CD4-positive, alpha-beta T cell treated with Interleukin-4 for 4 hours (primary cell): ENCODE results near the gene ABCC12.

ENCODE experiments used
- DNase-seq: peaks from one replicate; pipeline ENCODE4 v3.0.0-alpha.2; 2020

ABCC12 gene

DNA sequence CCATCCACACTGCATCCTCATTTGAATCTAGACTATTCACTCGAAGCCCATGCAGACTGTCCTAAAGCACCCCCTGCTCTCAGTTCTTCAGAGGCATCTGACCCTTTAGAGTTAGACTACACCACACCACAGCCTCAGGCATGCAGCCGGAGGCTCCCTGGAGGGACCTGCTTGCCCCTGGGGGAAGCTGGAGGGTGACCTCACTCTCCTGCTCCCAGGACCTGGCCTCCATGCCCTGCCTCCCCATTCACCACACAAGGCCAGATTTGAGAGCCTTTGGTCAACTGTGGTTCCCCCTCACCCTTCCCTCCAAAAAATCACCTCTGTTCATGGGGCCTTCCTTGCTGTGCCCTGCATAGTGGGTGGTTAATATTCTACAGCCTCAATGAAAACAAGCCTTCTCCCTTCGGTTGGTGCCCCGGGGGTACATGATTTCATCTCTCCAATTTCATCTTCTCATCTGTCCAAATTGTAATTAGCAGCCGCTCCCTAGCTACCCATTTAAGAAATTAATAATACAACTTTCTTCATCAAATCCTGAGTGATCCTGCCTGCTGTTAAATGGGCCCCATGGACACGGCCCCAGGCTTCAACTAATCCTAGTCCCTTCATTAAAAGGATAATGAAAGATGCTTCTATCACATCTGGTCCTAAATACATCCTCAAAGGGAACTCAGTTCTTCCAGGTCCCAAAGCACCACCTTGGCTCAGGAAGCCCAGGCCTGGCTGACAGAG is 24.4 kb downstream of the ABCC12 start:
- no peak for DNase-seq

DNA sequence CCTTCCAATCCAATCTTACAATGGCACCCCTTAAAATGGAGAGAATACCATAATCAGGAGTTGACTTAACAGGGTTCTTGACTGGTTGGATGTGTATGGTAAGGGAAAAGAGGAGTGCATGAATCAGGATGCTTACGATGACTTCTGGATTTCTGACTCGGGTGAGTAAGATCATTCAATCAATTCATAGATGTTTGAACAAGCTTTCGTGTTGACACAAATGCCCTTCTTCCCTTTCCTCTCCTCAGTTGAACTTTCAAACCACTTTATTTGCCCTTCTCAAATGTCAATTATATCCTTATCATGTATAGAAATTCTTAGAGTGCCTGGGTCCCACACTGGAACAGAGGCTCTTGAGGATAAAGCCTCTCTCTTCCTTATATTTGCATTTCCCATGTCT is 25.9 kb downstream of the ABCC12 start:
- DNase-seq: no peak

DNA sequence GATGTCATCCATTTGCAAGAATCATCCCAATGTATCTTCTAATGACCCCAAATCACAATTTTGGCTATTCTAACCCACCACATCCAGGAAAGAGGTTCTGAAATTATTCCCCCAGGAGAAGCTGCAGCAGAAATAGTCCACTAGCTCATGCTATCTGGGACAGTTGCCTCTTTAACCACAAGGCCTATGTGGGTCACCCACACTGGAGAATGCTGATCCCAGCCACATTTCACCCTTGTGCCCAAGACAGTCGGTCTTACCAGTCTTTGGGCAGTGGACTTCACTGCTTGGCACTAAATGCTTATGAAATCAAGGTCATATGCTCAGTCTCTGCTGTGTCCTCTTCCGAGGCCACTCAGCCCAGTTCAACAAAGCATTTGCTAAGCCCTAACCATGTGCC is 27.0 kb downstream of the ABCC12 start:
- DNase-seq: no peak

DNA sequence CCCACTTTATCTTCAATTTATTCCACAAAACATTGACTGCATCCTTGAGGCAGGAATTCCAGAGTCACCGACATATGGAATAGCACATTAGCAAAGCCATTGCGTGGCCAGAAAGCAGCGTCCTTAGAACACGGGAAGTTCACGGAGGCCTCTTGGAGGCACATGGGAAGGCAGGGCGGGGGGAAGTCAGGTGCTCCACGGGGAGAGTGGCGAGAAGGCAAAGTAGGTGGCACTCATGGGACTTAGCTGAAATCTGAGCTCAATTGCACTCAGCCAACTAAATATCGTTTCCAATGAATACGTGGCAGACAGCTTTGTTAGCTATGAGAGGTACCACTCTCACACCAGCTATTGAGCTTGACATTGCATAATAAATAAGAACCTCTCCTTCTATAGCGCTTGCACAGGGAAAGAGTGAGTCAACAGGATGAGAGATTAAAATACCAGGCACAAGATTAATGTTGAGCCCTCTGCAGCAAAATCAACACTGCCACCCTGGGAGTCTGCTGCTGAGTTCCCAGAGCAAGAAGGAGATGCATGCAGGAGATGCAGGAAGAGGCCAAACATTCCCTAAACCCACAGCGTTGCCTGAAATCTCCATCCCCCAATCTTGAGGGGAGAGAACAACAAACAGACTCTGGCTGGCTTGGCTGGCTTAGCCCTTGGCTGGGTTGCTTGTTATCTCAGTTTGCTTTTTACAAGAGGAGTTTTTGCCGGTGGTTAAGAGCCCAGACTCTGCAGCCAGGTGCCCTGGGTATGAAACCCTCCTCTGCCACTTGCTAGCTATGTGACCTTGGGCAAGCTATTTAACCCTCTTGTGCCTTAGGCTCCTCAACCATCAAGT is 28.8 kb downstream of the ABCC12 start:
- no peak for DNase-seq

DNA sequence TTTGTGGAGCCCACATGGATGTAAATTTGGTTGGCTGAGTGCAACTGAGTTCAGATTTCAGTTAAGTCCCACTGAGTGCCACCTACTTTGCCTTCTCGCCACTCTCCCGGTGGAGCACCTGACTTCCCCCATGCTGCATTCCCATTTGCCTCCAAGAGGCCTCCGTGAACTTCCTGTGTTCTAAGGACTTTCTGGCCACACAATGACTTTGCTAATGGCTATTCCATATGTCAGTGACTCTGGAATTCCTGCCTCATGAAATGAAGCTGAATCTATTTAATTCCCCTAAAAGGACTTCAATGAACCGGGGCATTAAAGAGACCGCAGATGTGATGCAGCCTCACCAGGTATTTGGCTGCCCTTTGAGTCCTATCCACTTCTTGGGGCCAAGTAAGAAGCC is 29.9 kb downstream of the ABCC12 start:
- no peak for DNase-seq

DNA sequence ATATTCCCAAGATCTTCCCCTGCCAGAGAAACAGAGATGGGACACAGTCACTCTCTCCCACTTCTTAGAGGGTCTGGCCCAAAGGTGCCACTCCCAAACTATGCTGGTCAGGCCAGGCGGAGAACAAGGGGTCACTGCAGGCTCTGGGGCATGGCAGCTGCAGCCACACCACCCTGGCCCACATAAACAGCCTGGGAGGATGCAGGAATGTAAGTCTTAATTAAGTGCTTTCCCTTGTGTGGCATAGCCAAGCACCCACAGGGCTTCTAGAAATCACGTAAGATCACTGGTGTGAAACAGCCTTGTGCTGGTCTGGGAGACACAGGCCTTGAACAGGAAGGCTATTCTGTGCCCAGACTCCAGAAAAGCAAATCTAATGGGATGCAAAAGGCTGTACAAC is 31.5 kb downstream of the ABCC12 start:
- no peak for DNase-seq

- DNase-seq: no peak
These were observed 32.5 kb downstream of the ABCC12 start for GRCh38 chr16:48123104-48123788.

DNA sequence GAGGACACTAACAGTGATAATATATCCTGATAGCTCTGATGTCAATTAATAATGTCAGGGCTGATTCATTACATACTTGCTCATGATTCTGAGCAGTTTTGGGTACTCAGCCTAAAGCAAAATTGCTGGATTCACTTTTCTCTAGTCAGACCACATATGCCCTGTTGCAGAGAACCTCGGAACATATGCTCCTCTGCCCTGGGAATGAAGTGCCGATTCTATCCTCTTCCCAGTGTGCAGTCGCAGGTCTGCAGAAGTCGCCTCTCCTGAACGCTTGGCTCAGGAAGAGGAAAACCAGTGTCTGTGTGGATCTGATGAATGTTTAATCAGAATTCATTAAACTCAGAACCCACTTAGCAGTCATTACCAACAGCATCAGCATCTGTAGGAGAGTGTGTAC is 34.5 kb downstream of the ABCC12 start:
- DNase-seq: no peak

GRCh38 chr16:48118841-48119240 is 37.0 kb downstream of the ABCC12 start:
- no peak for DNase-seq

DNA sequence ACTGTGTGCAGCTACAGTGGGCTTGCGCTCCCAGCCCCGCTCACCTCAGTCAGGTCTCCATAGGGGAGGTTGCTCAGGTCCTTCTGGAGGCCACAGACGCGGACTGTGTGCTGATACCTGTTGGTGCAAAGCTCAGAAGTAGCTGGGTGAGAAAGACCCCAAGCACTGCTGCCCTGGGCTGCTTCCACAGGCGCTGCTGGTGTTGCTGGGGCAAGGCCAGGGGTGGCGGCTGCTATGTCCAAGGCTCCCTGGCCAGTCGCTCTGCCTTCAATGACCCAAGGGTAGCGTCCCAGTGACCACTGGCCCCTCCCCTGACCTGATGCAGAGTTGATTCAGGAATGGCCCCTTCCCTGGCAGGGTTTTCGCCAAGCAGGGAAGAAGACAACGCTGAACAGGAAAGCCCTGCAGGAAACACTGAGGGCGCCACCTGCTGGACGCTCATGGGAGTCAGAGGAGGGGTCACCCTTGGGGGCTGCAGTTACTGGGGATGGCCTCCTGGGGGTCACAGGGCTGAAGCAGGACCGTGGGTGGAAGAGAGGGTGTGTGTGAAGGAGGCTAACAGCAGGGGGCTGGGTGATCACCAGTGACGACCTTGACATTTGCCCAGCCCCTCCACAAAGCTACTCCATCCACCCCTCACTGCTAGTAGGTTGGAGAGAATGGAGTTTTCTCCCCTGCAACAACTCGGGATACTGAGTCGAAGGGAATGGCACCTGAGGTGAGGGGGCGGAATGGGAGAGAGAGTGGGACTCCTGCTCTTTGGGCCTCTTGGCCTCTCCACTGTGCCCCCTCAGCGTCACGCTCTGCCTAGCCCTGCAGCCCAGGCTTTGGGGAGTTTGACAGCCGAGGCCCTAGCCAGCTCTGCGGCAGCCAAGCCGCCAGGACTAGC is 38.3 kb downstream of the ABCC12 start:
- peak; percentile 25 for DNase-seq

GRCh38 chr16:48115299-48115698 is 40.5 kb downstream of the ABCC12 start:
- no peak for DNase-seq

DNA sequence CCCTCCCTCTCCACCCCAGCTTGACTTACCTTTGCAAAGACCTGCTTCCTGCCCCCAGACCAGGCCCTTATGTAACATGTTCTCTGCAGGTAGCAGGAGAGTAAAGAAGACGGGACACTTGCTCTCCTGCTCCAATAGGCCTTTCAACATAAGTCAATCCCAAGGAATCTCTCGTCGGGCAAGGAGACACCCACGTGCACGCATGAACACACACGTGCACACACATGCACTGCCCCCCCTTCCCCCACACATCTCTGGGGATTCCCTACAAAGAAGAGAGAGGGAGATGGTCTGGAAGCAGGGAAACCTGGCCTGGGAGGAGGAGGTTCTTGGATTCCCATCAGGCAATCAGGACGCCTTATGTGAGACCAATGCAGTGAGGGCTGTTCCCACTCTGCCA is 41.4 kb downstream of the ABCC12 start:
- no peak for DNase-seq

DNA sequence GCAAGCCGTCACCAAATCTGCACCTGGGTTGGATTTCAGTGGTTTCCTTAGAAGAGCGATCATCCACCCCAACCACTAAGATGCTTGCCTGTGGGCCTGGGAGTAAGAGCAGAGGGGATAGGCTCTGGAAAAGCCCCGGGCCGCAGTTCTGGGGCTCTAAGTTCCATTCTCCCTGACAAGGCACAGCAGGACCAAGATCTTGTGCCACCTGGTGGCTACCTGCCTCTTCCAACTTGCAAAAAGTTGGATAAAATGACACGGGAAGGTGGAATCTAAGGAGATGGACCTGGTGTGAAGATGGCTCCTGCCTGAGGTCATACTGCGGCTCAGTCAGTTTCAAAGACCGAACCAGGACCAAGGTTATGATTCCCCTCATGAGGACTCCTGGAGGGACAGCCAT is 42.3 kb downstream of the ABCC12 start:
- DNase-seq: no peak

GRCh38 chr16:48113001-48113400 is 42.8 kb downstream of the ABCC12 start:
- no peak for DNase-seq

DNA sequence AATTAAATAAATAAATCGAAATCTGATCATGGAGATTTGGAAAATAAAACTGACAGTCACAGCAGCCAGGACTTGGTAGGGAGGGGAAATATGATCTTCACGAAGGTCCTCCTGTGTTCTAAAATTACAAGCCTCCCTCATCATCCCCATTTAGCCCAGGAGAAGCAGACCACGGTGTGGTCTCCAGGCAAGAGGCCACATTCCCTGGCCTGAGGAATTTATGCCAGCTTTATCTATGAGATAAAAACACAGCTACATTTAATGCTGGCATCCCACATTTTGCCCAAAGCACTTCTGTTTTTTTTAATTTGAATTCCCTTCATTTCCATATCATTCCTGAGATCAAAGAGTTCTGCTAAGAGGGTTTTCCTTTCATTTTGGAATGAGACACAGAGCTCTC is 43.2 kb downstream of the ABCC12 start:
- DNase-seq: no peak

DNA sequence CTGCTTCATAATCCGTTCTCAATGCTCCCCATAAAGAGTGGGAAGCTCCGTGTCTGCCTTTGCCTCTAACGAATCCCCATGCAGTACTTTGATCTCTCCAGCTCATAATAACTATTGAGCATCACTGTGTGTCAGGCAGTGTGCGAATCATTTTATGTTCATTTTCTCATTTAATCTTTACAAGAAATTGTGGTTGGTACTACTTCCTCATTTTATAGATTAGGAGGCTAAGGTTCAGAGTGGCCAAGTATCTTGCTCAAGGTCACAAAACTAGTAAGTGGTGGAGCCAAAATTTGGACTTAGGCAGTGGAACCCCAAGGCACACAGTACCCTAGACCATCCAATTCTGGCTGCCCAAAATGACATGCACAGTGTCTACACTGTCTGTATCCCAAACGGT is 44.8 kb downstream of the ABCC12 start:
- no peak for DNase-seq

- no peak for DNase-seq
These were observed 45.8 kb downstream of the ABCC12 start for GRCh38 chr16:48110000-48110399.

DNA sequence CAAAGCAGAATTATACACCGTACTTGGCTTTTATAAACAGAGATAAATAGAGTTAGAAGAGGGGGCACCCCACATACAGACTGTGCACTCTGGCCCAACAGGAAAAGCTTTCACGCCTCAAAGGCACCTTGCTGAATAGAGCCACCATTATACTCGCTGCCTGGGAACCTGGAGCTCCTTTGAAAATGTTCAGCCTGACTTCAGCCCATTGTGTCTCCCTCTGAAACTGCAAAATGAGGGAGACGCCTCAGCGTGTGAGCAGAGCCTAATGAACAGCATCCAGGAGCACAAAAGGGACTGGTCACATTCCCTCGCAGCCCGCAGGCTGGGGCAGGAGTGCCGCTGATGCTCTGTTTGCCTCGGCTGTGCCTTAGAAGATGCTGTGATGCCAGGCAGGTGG is 46.3 kb downstream of the ABCC12 start:
- no peak for DNase-seq

GRCh38 chr16:48106446-48106845 is 49.3 kb downstream of the ABCC12 start:
- DNase-seq: no peak
